Heart left ventricle (tissue), 13 donors: ENCODE data around the gene TATDN2.

Source experiments
- CTCF ChIP-seq, 12 donors: fragments of 200-600 bp; sonication (generic) in 4 of 12; IDR thresholded peaks; one replicate each; pipeline versions ENCODE4 v1.5.0 to v1.8.0; 2018 to 2022; ENCODE audit warnings: antibody characterized with exemption in 12 of 12, mild to moderate bottlenecking in 5 of 12
- POLR2A ChIP-seq, 2 donors: fragments of 450-650 bp; IDR thresholded peaks; one replicate each; pipeline ENCODE4 v1.6.1; 2017; ENCODE audit warnings: antibody characterized with exemption in 2 of 2, mild to moderate bottlenecking in 2 of 2, moderate library complexity in 2 of 2
- donor health status: ischemic (EF 13 %, LVEDD 7.1; RV severe dilation, severe dysfunction).
- donor health status: DM: no; HTN: yes; CAD: no.
- donor health status: DM: no; HTN: no; CAD: no.
- donor health status: ischemic (EF 25% LVEDD 6.9; RV normal size, moderate dysfunction).
- donor health status: ischemic (EF 25% LVEDD 5.7; RV mildly dilated, moderate dysfunction).
- donor health status: ischemic (EF 35%, LVEDD 5.7; RV mildly dilated, moderate dysfunction).
- donor health status: nonischemic (EF 11% LVEDD 7.7; RV severe dilation, severe dysfunction).
- donor health status: DM: yes; HTN: yes; CAD: no.
- donor health status: PGD.
- donor health status: ischemic (EF 29% LVEDD 5.4; RV normal size, mild dysfunction).
- donor health status: nonischemic (EF 23%, LVEDD 6.1; RV moderate dilation, normal function).

GRCh38 chr3:10330319-10330718 lies 82.1 kb downstream of the TATDN2 start:
- TF ChIP-seq CTCF (IDR thresholded peaks at IDR 0.05) (no peak), POLR2A (IDR thresholded peaks at IDR 0.05) (no peak)
